Endothelial cell of hepatic sinusoid (primary cell): ENCODE data around the gene ADAMTS15.

ENCODE experiments used
- in situ Hi-C: cut with HindIII; loops from 2 replicates; pipeline ENCODE4 v1.10.0; 2017; ENCODE audit warnings: low sequenced_read_pairs

Gene ADAMTS15

GRCh38 chr11:130448416-130449309, at the start of gene ADAMTS15:
Gene ADAMTS15, plus strand, starts transcription at chr11:130448645. Its CDS starts 329 bp downstream, at chr11:130448974.
- in situ Hi-C loops, result no loop called here

- in situ Hi-C loops, result no loop called here
Measured at GRCh38 chr11:130399196-130399595, 49.2 kb upstream of the ADAMTS15 start.

- in situ Hi-C loops, result no loop called here
Measured at GRCh38 chr11:130400781-130401483, 47.5 kb upstream of the ADAMTS15 start.

GRCh38 chr11:130402570-130402969, 45.9 kb upstream of the ADAMTS15 start:
- in situ Hi-C loops, result no loop called here

GRCh38 chr11:130403271-130403804, 45.1 kb upstream of the ADAMTS15 start:
- in situ Hi-C loops, result no loop called here

- in situ Hi-C loops, result no loop called here
Measured at GRCh38 chr11:130403967-130404366, 44.5 kb upstream of the ADAMTS15 start.

- in situ Hi-C loops, result no loop called here
Measured at GRCh38 chr11:130404727-130405126, 43.7 kb upstream of the ADAMTS15 start.

- in situ Hi-C loops, result no loop called here
Measured at GRCh38 chr11:130405428-130405827, 43.0 kb upstream of the ADAMTS15 start.

GRCh38 chr11:130407978-130408377, 40.5 kb upstream of the ADAMTS15 start:
- in situ Hi-C loops, result no loop called here

- in situ Hi-C loops, result no loop called here
Measured at GRCh38 chr11:130408401-130408890, 40.0 kb upstream of the ADAMTS15 start.

GRCh38 chr11:130408901-130409300, 39.5 kb upstream of the ADAMTS15 start:
- in situ Hi-C loops, result no loop called here

- in situ Hi-C loops, result no loop called here
Measured at GRCh38 chr11:130409594-130410388, 38.7 kb upstream of the ADAMTS15 start.

- in situ Hi-C loops, result no loop called here
Measured at GRCh38 chr11:130411223-130411622, 37.2 kb upstream of the ADAMTS15 start.

GRCh38 chr11:130413405-130414106, 34.9 kb upstream of the ADAMTS15 start:
- in situ Hi-C loops, result no loop called here

- in situ Hi-C loops, result no loop called here
Measured at GRCh38 chr11:130414107-130415080, 34.1 kb upstream of the ADAMTS15 start.

GRCh38 chr11:130415731-130416529, 32.5 kb upstream of the ADAMTS15 start:
- in situ Hi-C loops, result no loop called here

GRCh38 chr11:130416530-130416882, 31.9 kb upstream of the ADAMTS15 start:
- in situ Hi-C loops, result no loop called here

- in situ Hi-C loops, result no loop called here
Measured at GRCh38 chr11:130416906-130417305, 31.5 kb upstream of the ADAMTS15 start.
